Activated CD8-positive, alpha-beta memory T cell treated with anti-CD3 and anti-CD28 coated beads for 1 hour (primary cell): Measurements from ENCODE around the gene ZNF865.

Experiments
- DNase-seq, 2 donors: peaks; one replicate each; pipeline ENCODE4 v3.0.0-alpha.2; 2020; ENCODE audit warnings: low read depth in 1 of 2; ENCODE audit errors: extremely low read depth in 1 of 2

The ZNF865 gene

GRCh38 chr19:55656552-55656951, 51.1 kb downstream of the ZNF865 start:
- no peak for DNase-seq

DNA sequence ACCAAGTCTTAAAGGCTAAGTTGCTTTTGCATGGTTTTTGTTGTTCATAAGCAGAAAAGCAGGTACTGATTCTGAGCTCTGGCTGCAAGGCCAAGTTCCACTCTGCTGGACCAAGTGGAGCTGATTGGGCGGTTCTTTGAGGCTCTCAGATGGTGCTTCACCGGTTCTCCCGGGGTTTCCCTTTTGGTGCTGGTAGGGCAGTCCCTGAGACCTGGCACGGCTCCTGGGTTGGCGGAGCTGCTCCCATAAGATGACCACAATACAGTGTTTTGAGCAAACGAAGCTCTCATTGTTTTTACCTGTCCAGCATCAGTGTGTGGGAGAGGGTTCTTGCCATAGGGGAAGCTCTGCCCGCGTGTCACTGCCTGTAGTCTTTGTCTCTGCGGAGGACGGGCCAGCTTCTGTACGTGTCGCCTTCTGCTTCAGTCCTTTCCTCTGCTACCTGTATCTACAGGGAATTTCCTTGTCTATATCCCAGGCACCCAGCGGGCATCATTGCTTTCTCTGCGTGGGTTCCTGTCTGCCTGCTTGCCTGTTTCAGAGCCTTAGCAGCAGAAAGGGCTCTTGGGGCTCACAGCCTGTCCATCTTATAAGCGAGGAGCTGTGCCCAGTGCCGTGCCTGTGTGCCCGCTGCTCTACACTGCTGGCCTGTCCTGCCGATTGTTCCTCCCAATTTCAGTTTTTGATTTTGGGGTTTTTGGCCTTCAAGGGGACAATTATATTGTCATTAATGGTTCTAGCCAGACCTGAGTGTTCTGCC, 51.7 kb downstream of the ZNF865 start:
- no peak for DNase-seq

- no peak for DNase-seq
Observed at GRCh38 chr19:55658846-55659459, 53.5 kb downstream of the ZNF865 start.

- DNase-seq = no peak
Observed at GRCh38 chr19:55659822-55660221, 54.4 kb downstream of the ZNF865 start.

- DNase-seq = no peak
Observed at GRCh38 chr19:55660404-55660803, 55.0 kb downstream of the ZNF865 start.

DNA sequence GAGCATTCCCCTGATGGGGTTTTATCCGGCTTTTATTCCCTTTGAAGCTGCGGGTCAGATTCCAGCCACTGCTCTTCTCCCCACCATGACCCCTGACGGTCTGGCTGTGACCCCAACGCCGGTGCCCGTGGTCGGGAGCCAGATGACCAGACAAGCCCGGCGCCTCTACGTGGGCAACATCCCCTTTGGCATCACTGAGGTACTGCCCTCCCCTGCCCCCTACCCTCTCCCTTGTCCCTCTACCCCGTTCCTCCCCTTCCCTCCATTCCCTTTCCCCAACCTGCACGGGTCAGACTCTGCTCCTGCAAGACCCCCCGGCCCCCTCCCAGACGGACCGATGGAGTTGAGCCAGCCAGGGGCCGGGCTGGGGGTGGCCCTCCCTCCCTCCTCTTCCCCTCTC, 55.5 kb downstream of the ZNF865 start:
- no peak for DNase-seq

- no peak for DNase-seq
Observed at GRCh38 chr19:55661826-55662225, 56.4 kb downstream of the ZNF865 start.

DNA sequence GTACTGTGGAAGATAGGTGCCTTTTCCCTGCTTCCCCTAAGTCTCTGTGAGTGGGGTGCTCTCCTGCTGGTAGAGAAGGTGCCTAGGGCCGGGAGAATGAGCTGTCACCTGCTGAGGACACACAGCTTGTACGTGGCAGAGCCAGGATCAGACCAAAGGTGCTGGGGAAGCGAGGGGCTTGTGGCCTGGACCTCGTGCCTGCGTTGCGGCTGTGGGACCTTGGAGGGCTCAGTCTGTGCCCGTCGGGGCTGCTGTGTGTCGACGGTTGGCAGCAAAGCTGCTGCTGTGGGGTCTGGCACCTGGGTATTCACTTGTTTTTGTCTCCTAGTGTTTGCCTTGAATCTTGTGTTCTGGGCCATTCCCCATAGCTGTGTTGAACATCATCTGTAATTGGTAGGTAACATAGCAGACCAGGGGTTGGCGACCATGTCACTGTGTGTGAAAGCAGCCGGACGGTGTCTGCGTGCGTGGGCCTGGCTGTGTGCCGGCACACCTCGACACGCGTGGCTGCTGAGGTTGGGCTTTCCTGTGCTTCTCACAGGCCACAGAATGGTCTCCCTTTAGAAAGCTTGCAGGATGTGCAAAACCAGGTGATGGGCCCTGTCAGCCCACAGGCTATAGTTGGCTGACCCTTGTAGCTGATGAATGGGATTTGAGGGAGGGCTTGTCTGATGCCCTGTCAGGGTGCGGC, 58.5 kb downstream of the ZNF865 start:
- DNase-seq = no peak

GRCh38 chr19:55666343-55667005, 61.0 kb downstream of the ZNF865 start:
- no peak for DNase-seq
